Nephron (organoid): Measurements from ENCODE around the gene LCN15.

ENCODE experiments used
- H3K27ac Mint-ChIP-seq, 3 experiments: 2 replicates each; pipeline ENCODE4 v1.8.0; 2020; ENCODE audit warnings: mixed read lengths in 3 of 3, mild to moderate bottlenecking in 2 of 3, moderate library complexity in 1 of 3
- H3K27me3 Mint-ChIP-seq: 2 replicates; pipeline ENCODE4 v1.8.0; 2021; ENCODE audit warnings: low read depth, mild to moderate bottlenecking, moderate library complexity, mixed read lengths
- H3K36me3 Mint-ChIP-seq: 2 replicates; pipeline ENCODE4 v1.8.0; 2020; ENCODE audit warnings: low read depth, mixed read lengths
- H3K4me1 Mint-ChIP-seq: 2 replicates; pipeline ENCODE4 v1.8.0; 2020; ENCODE audit warnings: mixed read lengths
- H3K4me3 Mint-ChIP-seq, 3 experiments: 2 replicates each; pipeline ENCODE4 v1.8.0; 2020; ENCODE audit warnings: mild to moderate bottlenecking in 3 of 3, mixed read lengths in 3 of 3, moderate library complexity in 2 of 3
- H3K9me3 Mint-ChIP-seq: 2 replicates; pipeline ENCODE4 v1.8.0; 2020; ENCODE audit warnings: mixed read lengths
- CTCF ChIP-seq, 3 experiments: fragments of 200-600 bp; sonication (generic); IDR thresholded peaks; one replicate each; pipeline ENCODE4 v1.5.0; 2021; ENCODE audit warnings: antibody characterized with exemption in 3 of 3; ENCODE audit not compliant: unreplicated experiment in 3 of 3

The LCN15 gene

GRCh38 chr9:136718345-136719194 is 45.7 kb downstream of the LCN15 start:
- peaks cover 12% of the 10 kb centered on the region for H3K4me1 Mint-ChIP-seq
- peaks cover 4% of the 10 kb centered on the region for H3K36me3 Mint-ChIP-seq
- H3K27me3 Mint-ChIP-seq = no peaks in the 10 kb centered on the region
- no peak overlapping the region for H3K27ac Mint-ChIP-seq
- H3K9me3 Mint-ChIP-seq = no peaks in the 10 kb centered on the region
- H3K4me3 Mint-ChIP-seq = no peak overlapping the region
- TF ChIP-seq CTCF (IDR thresholded peaks at IDR 0.05; ENCODE audit: unreplicated experiment in 3 of 3) = no peak

- no peak for TF ChIP-seq CTCF (IDR thresholded peaks at IDR 0.05; ENCODE audit: unreplicated experiment in 3 of 3)
- H3K27me3 Mint-ChIP-seq = no peaks in the 10 kb centered on the region
- no peak overlapping the region for H3K4me3 Mint-ChIP-seq
- no peak overlapping the region for H3K27ac Mint-ChIP-seq
- H3K36me3 Mint-ChIP-seq = peaks cover 3% of the 10 kb centered on the region
- H3K4me1 Mint-ChIP-seq = peaks cover 12% of the 10 kb centered on the region
- H3K9me3 Mint-ChIP-seq = no peaks in the 10 kb centered on the region
Measured at GRCh38 chr9:136717399-136717798, 46.9 kb downstream of the LCN15 start.

DNA sequence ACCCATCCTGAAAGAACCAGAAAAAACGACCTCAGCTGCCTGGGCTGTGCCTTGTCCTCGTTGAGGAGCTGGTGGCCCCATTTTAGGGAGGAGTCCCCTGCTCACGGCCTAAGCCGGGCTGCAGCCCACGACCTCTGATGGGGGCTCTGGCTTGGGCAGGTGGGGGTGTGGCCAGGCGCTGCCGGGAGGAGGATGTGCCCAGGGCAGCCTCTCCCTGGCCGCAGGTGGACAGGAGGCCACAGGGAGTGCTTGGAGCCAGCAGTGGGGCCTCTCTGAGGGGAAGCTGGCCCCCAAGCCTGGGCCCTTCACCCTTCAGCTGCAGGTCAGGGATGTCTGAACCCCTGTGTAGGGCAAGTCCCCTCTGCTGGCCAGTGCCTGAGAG is 49.4 kb downstream of the LCN15 start:
- Mint-ChIP-seq H3K36me3 (no peaks in the 10 kb centered on the region), H3K4me3 (peak overlapping the region in 1 of 3 experiments; percentile 81), H3K9me3 (no peaks in the 10 kb centered on the region), H3K27me3 (no peaks in the 10 kb centered on the region), H3K4me1 (peaks cover 7% of the 10 kb centered on the region), H3K27ac (no peak overlapping the region)
- TF ChIP-seq CTCF (IDR thresholded peaks at IDR 0.05; ENCODE audit: unreplicated experiment in 3 of 3) = no peak

GRCh38 chr9:136714096-136714892 is 50.0 kb downstream of the LCN15 start:
- Mint-ChIP-seq H3K36me3 (no peaks in the 10 kb centered on the region), H3K27ac (no peak overlapping the region), H3K4me3 (peak overlapping the region; percentile 79 to 81 (median 79)), H3K9me3 (no peaks in the 10 kb centered on the region), H3K27me3 (no peaks in the 10 kb centered on the region), H3K4me1 (peaks cover 7% of the 10 kb centered on the region)
- TF ChIP-seq CTCF (IDR thresholded peaks at IDR 0.05; ENCODE audit: unreplicated experiment in 3 of 3) = no peak

DNA sequence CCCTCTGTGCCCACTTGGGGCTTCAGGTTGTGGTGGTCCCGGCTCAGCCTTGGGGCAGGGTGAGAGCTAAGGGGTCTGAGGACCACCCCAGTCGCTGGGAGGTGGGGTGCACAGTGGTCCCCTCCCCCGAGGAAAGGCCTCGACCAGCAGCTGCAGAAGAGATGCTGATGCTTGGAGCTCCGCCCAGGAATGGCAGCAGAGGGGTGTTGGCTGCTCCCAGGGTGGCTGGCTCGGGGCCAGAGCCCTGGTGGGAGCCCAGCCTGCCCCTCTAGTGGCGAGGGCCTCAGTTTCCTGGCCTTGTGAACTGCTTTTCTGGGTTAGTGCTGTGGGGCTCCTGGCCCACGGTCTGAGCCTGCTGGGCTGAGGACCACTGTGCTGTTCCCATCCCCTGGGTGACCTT is 50.8 kb downstream of the LCN15 start:
- H3K27ac Mint-ChIP-seq = no peak overlapping the region
- no peaks in the 10 kb centered on the region for H3K36me3 Mint-ChIP-seq
- peaks cover 7% of the 10 kb centered on the region for H3K4me1 Mint-ChIP-seq
- no peak for TF ChIP-seq CTCF (IDR thresholded peaks at IDR 0.05; ENCODE audit: unreplicated experiment in 3 of 3)
- H3K4me3 Mint-ChIP-seq = peak overlapping the region; percentile 79 to 81 (median 79)
- H3K9me3 Mint-ChIP-seq = no peaks in the 10 kb centered on the region
- peaks cover 4% of the 10 kb centered on the region for H3K27me3 Mint-ChIP-seq
